Erythroblast (primary cell): ENCODE results near the gene STAT5B.

ENCODE experiments used
- GATA1 ChIP-seq: IDR thresholded peaks from 2 replicates; pipeline ENCODE4 v1.6.1; 2011; ENCODE audit warnings: low read depth, mild to moderate bottlenecking, control low read depth, low read length, moderate library complexity
- POLR2A ChIP-seq: IDR thresholded peaks from 2 replicates; pipeline ENCODE4 v1.6.1; 2011; ENCODE audit warnings: mild to moderate bottlenecking, low read length

DNA sequence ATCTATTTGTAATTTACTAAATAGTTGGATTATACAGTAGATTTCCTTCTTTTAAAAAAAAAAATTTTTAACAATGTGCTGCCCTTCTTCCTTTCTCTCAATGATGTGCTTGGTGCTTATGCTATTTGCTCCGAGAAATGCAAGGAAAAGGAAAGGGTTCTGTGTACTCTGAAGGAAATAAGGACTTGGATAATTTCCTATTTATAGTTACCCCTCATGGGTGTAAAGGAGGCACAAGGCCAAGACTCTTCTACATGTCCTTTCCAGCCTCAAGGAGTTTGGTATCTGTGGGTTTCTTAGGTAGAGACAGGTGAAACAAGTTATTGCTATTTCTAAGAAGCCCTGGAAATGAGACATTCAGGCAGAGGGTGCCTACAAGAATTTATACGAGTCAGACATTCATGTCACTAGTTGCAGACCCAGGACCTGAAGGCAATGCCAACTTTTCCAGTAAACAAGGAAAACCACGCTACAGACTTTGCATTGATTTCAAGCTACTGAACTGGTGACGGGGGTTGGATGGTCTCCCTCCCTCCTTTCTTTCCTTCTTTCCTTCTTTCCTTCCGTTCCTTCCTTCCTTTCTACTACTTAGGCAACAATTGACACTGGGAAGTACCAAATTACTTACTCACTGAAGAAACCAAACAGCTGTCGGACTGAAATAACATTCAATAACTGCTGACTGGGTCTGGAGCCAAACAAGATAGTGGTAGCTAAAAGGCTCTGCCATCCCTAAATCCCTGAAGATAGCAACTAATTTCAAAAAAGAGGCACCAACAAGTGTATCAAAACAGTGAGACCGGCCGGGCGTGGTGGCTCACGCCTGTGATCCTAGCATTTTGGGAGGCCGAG is 48.1 kb downstream of the STAT5B start:
- TF ChIP-seq POLR2A = no peak
- TF ChIP-seq GATA1 = no peak
